HepG2 (cell line): Measurements from ENCODE around the gene FDXACB1. TPM values are rescaled to one million over a fixed set of nuclear protein-coding genes. Genes with fewer than 3 reads are reported as not detected.
A peak's percentile ranks its signal among the peaks of the same experiment; 100 is the strongest.

Experiments
- BCL6 ChIP-seq: IDR thresholded peaks from 2 replicates; pipeline ENCODE4 v1.6.1; 2016; ENCODE audit warnings: missing genetic modification reagents, missing compliant biosample characterization
- CBFB ChIP-seq: sonication (generic); formaldehyde crosslinking; IDR thresholded peaks from 2 replicates; pipeline ENCODE4 v1.4.0; 2020; ENCODE audit warnings: missing genetic modification reagents
- GATAD1 ChIP-seq: IDR thresholded peaks from 2 replicates; pipeline ENCODE4 v1.6.1; 2016; ENCODE audit warnings: missing genetic modification reagents, missing compliant biosample characterization
- HOXA7 ChIP-seq: sonication (generic); formaldehyde crosslinking; IDR thresholded peaks from 2 replicates; pipeline ENCODE4 v1.8.1; 2022; ENCODE audit warnings: mild to moderate bottlenecking, missing genetic modification reagents, moderate library complexity
- ISL2 ChIP-seq: sonication (generic); formaldehyde crosslinking; IDR thresholded peaks from 2 replicates; pipeline ENCODE4 v1.5.0; 2020; ENCODE audit warnings: missing genetic modification reagents
- ISX ChIP-seq: sonication (generic); formaldehyde crosslinking; conservative IDR thresholded peaks from 2 replicates; pipeline ENCODE4 v1.5.0; 2020; ENCODE audit warnings: missing genetic modification reagents
- KLF6 ChIP-seq: IDR thresholded peaks from 2 replicates; pipeline ENCODE4 v1.8.0; 2016; ENCODE audit warnings: missing biosample characterization, missing genetic modification reagents
- PHF21A ChIP-seq: sonication (generic); formaldehyde crosslinking; IDR thresholded peaks from 2 replicates; pipeline ENCODE4 v1.5.0; 2020; ENCODE audit warnings: mild to moderate bottlenecking, missing genetic modification reagents
- POGZ ChIP-seq: sonication (generic); formaldehyde crosslinking; IDR thresholded peaks from 2 replicates; pipeline ENCODE4 v1.4.0; 2020; ENCODE audit warnings: mild to moderate bottlenecking, missing genetic modification reagents
- RCOR2 ChIP-seq: IDR thresholded peaks from 2 replicates; pipeline ENCODE4 v1.6.1; 2016; ENCODE audit warnings: missing biosample characterization, missing genetic modification reagents
- RNF2 ChIP-seq: fragments of 450-650 bp; conservative IDR thresholded peaks from 2 replicates; pipeline ENCODE4 v1.6.1; 2016; ENCODE audit warnings: low read depth
- SNRNP70 ChIP-seq: fragments of 200-400 bp; formaldehyde crosslinking; IDR thresholded peaks from 2 replicates; pipeline ENCODE4 v1.6.1; 2017; ENCODE audit warnings: mild to moderate bottlenecking, low read depth, low read length, moderate library complexity
- SP4 ChIP-seq: sonication (generic); formaldehyde crosslinking; IDR thresholded peaks from 2 replicates; pipeline ENCODE4 v1.8.1; 2023; ENCODE audit warnings: mild to moderate bottlenecking, missing genetic modification reagents
- ZBTB44 ChIP-seq: sonication (generic); formaldehyde crosslinking; IDR thresholded peaks from 2 replicates; pipeline ENCODE4 v1.4.0; 2020; ENCODE audit warnings: missing genetic modification reagents
- ZEB1 ChIP-seq: IDR thresholded peaks from 2 replicates; pipeline ENCODE4 v1.6.1; 2012; ENCODE audit warnings: mild to moderate bottlenecking, low read depth, inconsistent platforms; ENCODE audit not compliant: insufficient replicate concordance
- ZKSCAN8 ChIP-seq: IDR thresholded peaks from 2 replicates; pipeline ENCODE4 v1.6.1; 2016; ENCODE audit warnings: borderline replicate concordance, missing genetic modification reagents, missing compliant biosample characterization
- ZNF331 ChIP-seq: sonication (generic); formaldehyde crosslinking; IDR thresholded peaks from 2 replicates; pipeline ENCODE4 v1.4.0; 2020; ENCODE audit warnings: missing genetic modification reagents
- ZNF44 ChIP-seq: sonication (generic); formaldehyde crosslinking; IDR thresholded peaks from 2 replicates; pipeline ENCODE4 v1.5.1; 2020; ENCODE audit warnings: mild to moderate bottlenecking, missing genetic modification reagents
- ZNF777 ChIP-seq: sonication (generic); formaldehyde crosslinking; IDR thresholded peaks from 2 replicates; pipeline ENCODE4 v1.4.0; 2020; ENCODE audit warnings: missing genetic modification reagents
- ZXDC ChIP-seq: sonication (generic); formaldehyde crosslinking; IDR thresholded peaks from 2 replicates; pipeline ENCODE4 v1.5.0; 2020; ENCODE audit warnings: mild to moderate bottlenecking, missing genetic modification reagents
- polyA plus RNA-seq, 8 experiments: library from polyadenylated mRNA; depleted of rRNA in 3 of 8; stranded (reverse) in 7 of 8; unstranded in 1 of 8; fragments of >200 nt; fragmentation: Illumina TruSeq in 4 of 8; extraction: Trizol in 4 of 8; gene quantifications; 2 replicates each; pipeline versions ENCODE4 v1.2.1 to v1.2.3, GENCODE V29; 2011 to 2016; ENCODE audit warnings: low read depth in 4 of 8, missing spikeins in 1 of 8, mixed read lengths in 1 of 8; ENCODE audit not compliant: insufficient read depth in 1 of 8
- total RNA-seq, 5 experiments: library from RNA; depleted of rRNA; stranded (reverse); fragments of >200 nt; fragmentation: Illumina TruSeq; extraction: Trizol; gene quantifications; 2 replicates each; pipeline ENCODE4 v1.2.3, GENCODE V29; 2016; ENCODE audit warnings: low read depth in 1 of 5
- TF ChIP-seq, protein P1 (sequence below): sonication (generic); formaldehyde crosslinking; IDR thresholded peaks from 2 replicates; pipeline ENCODE4 v1.5.0; 2020; ENCODE audit warnings: mild to moderate bottlenecking, missing genetic modification reagents, borderline replicate concordance

FDXACB1 gene
- total and polyA plus RNA-seq, 2 of the 13 experiments (the other 11 are each of a cell fraction or from before 2014, with no cell fraction given), result 1.1 to 3.4 TPM

- TF ChIP-seq RCOR2 (CRISPR knock-in tag) (no peak), ZNF777 (CRISPR knock-in tag) (peak; percentile 52; the same call in 1 of the 2 replicates), ZEB1 (no peak), SP4 (CRISPR knock-in tag) (peak; percentile 61; the same call in 1 of the 2 replicates), ZBTB44 (CRISPR knock-in tag) (0 out of 2 replicates have a peak, but pooled peaks have one; percentile 12), HOXA7 (no peak), RNF2 (no peak), PHF21A (CRISPR knock-in tag) (peak; percentile 96), KLF6 (CRISPR knock-in tag) (0 out of 2 replicates have a peak, but pooled peaks have one; percentile 51), ISL2 (no peak), SNRNP70 (no peak), POGZ (CRISPR knock-in tag) (peak; percentile 50), ZNF44 (CRISPR knock-in tag) (0 out of 2 replicates have a peak, but pooled peaks have one; percentile 29), CBFB (CRISPR knock-in tag) (peak; percentile 58; the same call in 1 of the 2 replicates), ZNF331 (CRISPR knock-in tag) (0 out of 2 replicates have a peak, but pooled peaks have one; percentile 15), ZXDC (CRISPR knock-in tag) (0 out of 2 replicates have a peak, but pooled peaks have one; percentile 14), GATAD1 (peak; percentile 86), ISX (CRISPR knock-in tag) (no peak), BCL6 (CRISPR knock-in tag) (0 out of 2 replicates have a peak, but pooled peaks have one; percentile 21), ZKSCAN8 (CRISPR knock-in tag) (no peak)
- TF ChIP-seq, protein P1, sequence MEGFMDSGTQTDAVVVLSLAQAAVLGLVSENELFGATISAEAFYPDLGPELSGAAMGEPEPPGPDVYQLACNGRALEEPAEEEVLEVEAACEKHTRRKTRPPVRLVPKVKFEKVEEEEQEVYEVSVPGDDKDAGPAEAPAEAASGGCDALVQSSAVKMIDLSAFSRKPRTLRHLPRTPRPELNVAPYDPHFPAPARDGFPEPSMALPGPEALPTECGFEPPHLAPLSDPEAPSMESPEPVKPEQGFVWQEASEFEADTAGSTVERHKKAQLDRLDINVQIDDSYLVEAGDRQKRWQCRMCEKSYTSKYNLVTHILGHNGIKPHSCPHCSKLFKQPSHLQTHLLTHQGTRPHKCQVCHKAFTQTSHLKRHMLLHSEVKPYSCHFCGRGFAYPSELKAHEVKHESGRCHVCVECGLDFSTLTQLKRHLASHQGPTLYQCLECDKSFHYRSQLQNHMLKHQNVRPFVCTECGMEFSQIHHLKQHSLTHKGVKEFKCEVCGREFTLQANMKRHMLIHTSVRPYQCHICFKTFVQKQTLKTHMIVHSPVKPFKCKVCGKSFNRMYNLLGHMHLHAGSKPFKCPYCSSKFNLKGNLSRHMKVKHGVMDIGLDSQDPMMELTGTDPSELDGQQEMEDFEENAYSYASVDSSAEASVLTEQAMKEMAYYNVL (CRISPR knock-in tag), result 0 out of 2 replicates have a peak, but pooled peaks have one; percentile 14
Observed at GRCh38 chr11:111870886-111871692, 7.9 kb downstream of the FDXACB1 start, which contains the start of gene ALG9 (continued).
